OCI-LY1 (cell line): ENCODE measurements around the gene CD33.

Experiments used
- EZH2 ChIP-seq: fragments of 200-600 bp; sonication (generic), shearing (Covaris generic); IDR thresholded peaks from 2 replicates; pipeline ENCODE4 v1.8.0; 2017; ENCODE audit warnings: borderline replicate concordance, mixed run types, mild to moderate bottlenecking, antibody characterized with exemption, low read length, moderate library complexity, mixed read lengths
- TF ChIP-seq, protein P1 (sequence below): fragments of 200-600 bp; sonication (generic), shearing (Covaris generic); IDR thresholded peaks from 2 replicates; pipeline ENCODE4 v1.5.1; 2017; ENCODE audit warnings: mild to moderate bottlenecking, antibody characterized with exemption, low read length, moderate library complexity, mixed read lengths

DNA sequence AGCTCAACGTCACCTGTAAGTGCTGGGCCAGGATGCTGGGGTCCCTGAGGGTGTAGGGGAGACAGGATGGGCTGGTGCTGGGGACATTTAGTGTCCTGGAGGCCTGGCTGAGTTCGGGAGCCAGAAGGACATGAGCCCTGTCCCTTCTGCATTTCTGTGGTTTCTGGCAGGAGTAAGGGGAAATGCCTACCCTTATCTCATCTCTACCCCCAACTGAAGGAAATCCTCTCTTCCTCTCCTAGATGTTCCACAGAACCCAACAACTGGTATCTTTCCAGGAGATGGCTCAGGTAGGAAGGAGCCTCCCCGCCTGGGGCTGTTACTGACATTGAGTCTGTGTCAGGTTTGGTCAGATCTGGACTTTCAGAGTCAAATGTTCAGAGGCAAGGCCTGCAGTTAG lies 1.2 kb downstream of the CD33 start:
- TF ChIP-seq EZH2: no peak
- TF ChIP-seq, protein P1, sequence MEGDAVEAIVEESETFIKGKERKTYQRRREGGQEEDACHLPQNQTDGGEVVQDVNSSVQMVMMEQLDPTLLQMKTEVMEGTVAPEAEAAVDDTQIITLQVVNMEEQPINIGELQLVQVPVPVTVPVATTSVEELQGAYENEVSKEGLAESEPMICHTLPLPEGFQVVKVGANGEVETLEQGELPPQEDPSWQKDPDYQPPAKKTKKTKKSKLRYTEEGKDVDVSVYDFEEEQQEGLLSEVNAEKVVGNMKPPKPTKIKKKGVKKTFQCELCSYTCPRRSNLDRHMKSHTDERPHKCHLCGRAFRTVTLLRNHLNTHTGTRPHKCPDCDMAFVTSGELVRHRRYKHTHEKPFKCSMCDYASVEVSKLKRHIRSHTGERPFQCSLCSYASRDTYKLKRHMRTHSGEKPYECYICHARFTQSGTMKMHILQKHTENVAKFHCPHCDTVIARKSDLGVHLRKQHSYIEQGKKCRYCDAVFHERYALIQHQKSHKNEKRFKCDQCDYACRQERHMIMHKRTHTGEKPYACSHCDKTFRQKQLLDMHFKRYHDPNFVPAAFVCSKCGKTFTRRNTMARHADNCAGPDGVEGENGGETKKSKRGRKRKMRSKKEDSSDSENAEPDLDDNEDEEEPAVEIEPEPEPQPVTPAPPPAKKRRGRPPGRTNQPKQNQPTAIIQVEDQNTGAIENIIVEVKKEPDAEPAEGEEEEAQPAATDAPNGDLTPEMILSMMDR: no peak
